ENCODE data around the gene MAFB.

The MAFB gene

DNA sequence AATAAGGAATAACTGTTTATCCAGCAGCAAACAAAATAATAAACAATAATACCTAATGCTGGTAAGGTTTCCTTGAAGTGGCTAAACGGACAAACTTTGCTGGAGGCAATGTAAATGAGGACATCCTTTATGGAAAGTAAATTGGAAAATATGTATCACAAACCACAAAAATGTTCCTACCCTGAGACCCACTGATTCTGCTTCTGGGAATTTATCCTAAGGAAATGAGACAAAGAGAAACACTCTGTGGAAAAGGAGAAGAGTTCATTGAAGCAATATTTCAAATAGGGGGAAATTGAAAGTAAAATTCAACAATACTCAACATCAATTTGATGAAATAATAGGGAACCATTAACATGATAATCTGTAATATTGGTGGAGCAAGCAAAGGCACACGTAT is 37.9 kb downstream of the MAFB start:
- H3K4me1 Mint-ChIP-seq: peaks cover 58% of the 10 kb centered on the region
- no peak for DNase-seq

DNA sequence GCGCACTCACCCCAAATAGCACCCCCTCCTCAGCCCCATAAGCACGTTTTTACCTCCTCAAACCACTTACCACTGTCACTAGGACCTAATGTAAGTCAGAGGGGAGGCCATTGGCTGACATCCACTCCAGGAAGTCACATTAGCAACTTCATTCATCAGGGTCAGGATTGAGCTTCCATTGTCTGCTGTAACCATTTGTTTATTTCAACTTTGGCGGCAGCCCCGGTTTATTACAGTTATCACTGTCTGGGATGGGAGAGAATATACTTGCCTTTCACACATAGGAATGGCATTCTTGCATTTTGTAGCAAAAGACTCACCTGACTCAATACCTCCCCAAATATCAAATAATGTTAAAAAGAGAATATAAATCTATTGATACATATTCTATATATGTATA is 38.3 kb downstream of the MAFB start:
- Mint-ChIP-seq H3K27ac (no peak overlapping the region), H3K9me3 (no peaks in the 10 kb centered on the region), H3K4me3 (no peak overlapping the region), H3K36me3 (ENCODE audit: low read depth) (no peaks in the 10 kb centered on the region), H3K4me1 (peaks cover 62% of the 10 kb centered on the region), H3K27me3 (ENCODE audit: low read depth, poor library complexity) (peaks cover 7% of the 10 kb centered on the region)
- TF ChIP-seq, protein P1, sequence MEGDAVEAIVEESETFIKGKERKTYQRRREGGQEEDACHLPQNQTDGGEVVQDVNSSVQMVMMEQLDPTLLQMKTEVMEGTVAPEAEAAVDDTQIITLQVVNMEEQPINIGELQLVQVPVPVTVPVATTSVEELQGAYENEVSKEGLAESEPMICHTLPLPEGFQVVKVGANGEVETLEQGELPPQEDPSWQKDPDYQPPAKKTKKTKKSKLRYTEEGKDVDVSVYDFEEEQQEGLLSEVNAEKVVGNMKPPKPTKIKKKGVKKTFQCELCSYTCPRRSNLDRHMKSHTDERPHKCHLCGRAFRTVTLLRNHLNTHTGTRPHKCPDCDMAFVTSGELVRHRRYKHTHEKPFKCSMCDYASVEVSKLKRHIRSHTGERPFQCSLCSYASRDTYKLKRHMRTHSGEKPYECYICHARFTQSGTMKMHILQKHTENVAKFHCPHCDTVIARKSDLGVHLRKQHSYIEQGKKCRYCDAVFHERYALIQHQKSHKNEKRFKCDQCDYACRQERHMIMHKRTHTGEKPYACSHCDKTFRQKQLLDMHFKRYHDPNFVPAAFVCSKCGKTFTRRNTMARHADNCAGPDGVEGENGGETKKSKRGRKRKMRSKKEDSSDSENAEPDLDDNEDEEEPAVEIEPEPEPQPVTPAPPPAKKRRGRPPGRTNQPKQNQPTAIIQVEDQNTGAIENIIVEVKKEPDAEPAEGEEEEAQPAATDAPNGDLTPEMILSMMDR (IDR thresholded peaks at IDR 0.05): no peak
- no peak for DNase-seq

More for the DNA sequence above, 37.9 kb downstream of the MAFB start:
- TF ChIP-seq, protein P1 (IDR thresholded peaks at IDR 0.05): no peak
- Mint-ChIP-seq H3K4me3 (no peak overlapping the region), H3K27ac (no peak overlapping the region), H3K9me3 (no peaks in the 10 kb centered on the region), H3K27me3 (ENCODE audit: low read depth, poor library complexity) (peaks cover 8% of the 10 kb centered on the region), H3K36me3 (ENCODE audit: low read depth) (no peaks in the 10 kb centered on the region)

DNA sequence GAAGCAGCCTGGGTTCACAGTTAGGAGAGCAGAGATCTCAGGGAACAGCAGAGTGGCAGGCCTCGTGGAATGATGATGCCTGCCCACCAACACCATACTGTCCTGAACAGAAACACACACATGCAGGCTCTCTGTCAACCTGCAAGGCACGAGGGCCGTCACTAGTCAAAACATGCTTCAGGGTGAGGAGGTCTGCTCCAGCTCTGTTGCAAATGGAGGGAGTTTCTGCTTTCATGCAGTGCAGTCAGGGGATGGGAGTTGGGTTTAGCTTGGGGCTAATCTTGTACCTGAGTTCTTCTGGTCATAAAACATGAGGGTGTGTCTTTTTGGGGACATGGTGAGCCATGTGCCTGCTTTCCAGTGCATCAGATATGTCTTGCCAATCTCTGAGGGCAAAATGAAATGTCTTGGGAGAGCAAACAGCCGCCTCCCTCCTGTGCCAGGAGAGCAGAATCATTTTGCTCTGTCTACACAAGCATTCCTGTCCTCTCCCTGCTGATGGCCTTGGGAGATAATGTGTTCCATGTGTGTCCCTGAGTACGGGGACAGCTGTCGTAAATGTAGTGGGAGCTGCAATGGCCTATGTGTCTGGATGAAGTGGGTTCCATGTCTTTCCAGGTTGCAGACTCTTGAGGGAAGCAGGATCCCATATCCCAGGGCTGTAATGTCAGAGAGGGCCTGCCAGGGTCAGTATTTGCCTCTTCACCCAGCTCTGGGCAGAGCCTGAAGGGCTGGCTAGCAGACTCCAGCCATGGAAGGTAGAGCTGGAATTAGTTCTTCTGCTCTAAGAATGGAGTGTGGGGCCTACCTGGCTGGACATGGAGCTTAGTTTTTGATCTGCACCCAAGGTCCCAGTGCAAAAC is 40.6 kb downstream of the MAFB start:
- H3K4me1 Mint-ChIP-seq: peaks cover 74% of the 10 kb centered on the region

DNA sequence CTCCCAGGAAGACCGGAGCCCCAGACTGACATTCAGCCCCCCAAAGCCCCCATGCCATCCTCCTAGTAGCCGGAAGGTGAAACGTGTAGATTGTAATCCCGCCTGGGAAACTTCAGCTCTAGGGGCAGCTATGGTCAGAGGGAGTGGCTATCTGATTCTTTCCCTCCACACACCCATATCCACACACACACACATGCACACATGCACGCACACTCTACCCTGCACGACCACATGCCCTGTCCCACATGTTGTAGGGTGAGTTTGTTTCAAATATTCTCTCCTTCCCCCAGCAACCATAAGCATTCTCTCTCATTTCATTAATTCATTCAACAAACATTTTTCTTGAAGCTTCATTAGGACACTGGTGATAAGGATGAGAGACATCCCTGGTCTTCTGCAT is 42.2 kb downstream of the MAFB start:
- Mint-ChIP-seq H3K4me1 (peaks cover 74% of the 10 kb centered on the region), H3K27me3 (ENCODE audit: low read depth, poor library complexity) (peaks cover 10% of the 10 kb centered on the region), H3K36me3 (ENCODE audit: low read depth) (no peaks in the 10 kb centered on the region), H3K9me3 (no peaks in the 10 kb centered on the region), H3K27ac (peak overlapping the region; percentile 25), H3K4me3 (no peak overlapping the region)
- no peak for DNase-seq
- TF ChIP-seq, protein P1 (IDR thresholded peaks at IDR 0.05): no peak

More for the DNA sequence above, 40.6 kb downstream of the MAFB start:
- Mint-ChIP-seq H3K36me3 (ENCODE audit: low read depth) (no peaks in the 10 kb centered on the region), H3K27ac (no peak overlapping the region), H3K9me3 (no peaks in the 10 kb centered on the region), H3K27me3 (ENCODE audit: low read depth, poor library complexity) (peaks cover 10% of the 10 kb centered on the region), H3K4me3 (no peak overlapping the region)
- DNase-seq: no peak
- TF ChIP-seq, protein P1 (IDR thresholded peaks at IDR 0.05): no peak

DNA sequence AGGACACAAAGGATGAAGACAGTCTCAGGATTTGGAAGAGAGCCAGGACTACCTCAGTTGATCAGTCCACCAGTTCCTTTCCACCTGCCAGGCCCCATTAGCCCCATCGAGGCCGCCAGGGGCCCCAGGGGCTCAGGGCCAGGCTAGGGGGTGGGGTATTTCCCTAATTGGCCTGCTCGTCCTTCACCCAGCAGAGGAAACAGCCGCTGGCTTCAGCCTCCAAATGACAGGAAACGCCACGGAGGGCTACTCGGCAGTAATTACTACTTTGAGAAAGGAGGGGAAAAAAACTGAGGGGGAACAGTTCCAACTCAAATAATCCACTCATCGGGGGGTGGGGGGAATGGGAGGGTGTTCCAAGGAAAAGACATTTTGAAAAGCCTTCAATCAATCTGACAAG is 42.7 kb downstream of the MAFB start:
- Mint-ChIP-seq H3K27me3 (ENCODE audit: low read depth, poor library complexity) (peaks cover 13% of the 10 kb centered on the region), H3K4me3 (no peak overlapping the region), H3K27ac (peak overlapping the region; percentile 33), H3K9me3 (no peaks in the 10 kb centered on the region), H3K36me3 (ENCODE audit: low read depth) (no peaks in the 10 kb centered on the region), H3K4me1 (peaks cover 74% of the 10 kb centered on the region)
- TF ChIP-seq, protein P1 (IDR thresholded peaks at IDR 0.05): no peak
- no peak for DNase-seq

DNA sequence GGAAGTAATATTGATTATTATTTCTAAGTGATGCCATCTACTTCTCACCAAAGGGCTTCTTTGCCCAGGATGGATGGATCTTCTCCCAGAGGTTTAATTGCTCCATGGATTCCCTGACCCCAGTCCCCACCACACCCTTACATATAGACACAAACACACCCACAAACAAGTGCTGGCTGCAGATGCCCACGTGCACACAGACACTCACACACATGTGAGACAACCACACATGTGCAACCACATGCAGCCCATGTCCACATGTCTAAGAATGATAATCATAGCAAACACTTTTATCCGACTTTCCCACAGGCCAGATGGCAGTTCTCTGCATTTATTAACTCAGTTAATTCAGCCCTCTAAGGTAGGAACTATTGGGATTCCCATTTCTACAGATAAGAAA is 44.2 kb downstream of the MAFB start:
- H3K4me1 Mint-ChIP-seq: peaks cover 65% of the 10 kb centered on the region
- H3K27ac Mint-ChIP-seq: no peak overlapping the region
- H3K27me3 Mint-ChIP-seq (ENCODE audit: low read depth, poor library complexity): peaks cover 17% of the 10 kb centered on the region
- H3K36me3 Mint-ChIP-seq (ENCODE audit: low read depth): no peaks in the 10 kb centered on the region
- no peak for DNase-seq
- H3K4me3 Mint-ChIP-seq: no peak overlapping the region
- TF ChIP-seq, protein P1 (IDR thresholded peaks at IDR 0.05): no peak
- no peaks in the 10 kb centered on the region for H3K9me3 Mint-ChIP-seq
